GM21717 (cell line): ENCODE data around the gene EXOSC1.
"Not testable (repeated sequence)": the region's sequence is repeated elsewhere in the genome, so short reads cannot be mapped to it uniquely, and the experiment has no call there.

Source experiments
- ATAC-seq: cut with Tn5 transposase; IDR thresholded peaks from one replicate; pipeline ENCODE4 v1.9.1; 2021; ENCODE audit warnings: mild to moderate bottlenecking, moderate library complexity; ENCODE audit not compliant: unreplicated experiment

EXOSC1 gene

DNA sequence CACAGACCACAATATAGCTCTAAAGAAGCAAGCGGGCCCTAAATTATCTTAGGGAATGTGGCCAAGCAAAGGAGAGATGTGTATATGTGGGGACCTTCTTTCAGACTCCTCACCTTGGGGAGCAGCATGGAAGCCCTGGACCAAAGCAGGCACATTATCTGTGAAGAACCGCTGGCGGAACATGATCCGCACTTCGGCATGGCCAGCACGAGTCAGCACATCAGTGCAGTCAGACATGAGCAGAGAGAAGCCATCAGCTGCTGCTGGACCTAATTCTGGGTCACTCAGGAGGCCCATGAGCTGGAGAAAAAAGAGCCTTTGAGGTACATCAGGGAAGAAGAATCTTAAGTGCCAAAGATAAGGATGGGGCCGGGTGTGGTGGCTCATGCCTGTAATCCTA lies 14.1 kb upstream of the EXOSC1 start:
- ATAC-seq = no peak

DNA sequence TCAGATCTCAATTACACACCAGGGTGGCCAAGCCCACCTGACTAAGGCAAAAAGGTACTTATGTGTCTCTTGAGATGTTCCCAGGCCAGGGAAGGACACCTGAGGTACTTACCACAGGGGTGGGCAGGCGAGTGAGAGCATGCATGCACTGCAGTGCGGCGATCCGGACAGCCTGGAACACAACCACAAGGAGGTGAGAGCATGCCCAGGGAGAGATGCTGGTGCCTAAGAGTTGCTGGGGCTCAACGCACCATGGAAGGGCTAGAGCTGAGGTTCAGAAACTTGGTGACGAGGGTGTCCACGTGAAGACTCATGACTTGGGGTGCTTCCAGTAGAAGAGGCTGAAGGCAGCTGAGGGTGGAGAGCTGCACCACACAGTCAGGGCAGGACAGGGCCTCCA lies 13.3 kb upstream of the EXOSC1 start:
- ATAC-seq = no peak

DNA sequence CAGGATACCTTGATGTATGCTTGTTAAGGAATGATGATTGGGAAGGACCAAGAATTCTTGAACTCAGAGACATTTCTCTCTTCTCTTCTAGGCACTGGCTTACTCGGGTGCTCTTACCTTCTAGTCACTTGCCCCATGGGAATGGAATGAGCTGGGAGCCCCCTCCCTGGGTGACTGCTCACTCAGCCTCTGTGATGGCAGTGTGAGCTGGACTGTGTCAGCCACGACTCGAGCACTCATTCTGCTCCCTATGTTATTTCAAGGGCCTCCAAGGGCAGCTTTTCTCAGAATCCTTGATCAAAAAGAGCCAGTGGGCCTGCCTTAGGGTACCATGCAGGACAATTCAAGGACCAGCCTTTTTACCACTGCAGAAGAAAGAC lies 10.9 kb upstream of the EXOSC1 start:
- ATAC-seq = no peak

DNA sequence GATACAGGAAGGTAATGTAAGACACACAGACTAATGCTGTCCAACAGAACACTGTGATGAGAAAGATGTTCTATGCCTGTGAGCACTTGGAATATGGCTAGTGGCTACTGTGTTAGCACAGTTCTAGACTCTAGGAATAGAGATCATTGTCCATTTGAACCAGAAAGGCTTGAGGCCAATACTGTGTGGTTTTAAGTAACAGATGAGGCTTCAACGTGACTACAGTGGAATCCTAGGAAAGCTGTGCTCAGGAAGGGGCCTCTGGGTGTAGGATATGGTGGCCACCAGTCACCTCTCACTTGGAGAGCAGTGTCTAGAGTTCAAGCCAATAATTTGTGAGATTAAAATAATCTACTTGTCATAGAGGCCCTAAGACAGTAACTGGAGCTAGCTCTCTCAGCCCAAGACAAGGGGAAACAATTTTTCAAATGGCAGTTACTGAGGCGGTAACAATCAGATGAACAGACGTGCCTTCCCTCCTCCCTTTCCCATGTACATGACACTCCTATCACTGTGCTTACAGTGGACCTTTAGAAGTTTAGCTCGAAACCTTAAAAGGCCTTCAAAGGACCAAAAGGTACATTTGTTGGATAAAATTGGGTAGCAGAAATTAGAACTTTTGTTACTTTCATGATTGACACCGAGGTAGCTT lies 10.4 kb upstream of the EXOSC1 start:
- ATAC-seq = no peak

DNA sequence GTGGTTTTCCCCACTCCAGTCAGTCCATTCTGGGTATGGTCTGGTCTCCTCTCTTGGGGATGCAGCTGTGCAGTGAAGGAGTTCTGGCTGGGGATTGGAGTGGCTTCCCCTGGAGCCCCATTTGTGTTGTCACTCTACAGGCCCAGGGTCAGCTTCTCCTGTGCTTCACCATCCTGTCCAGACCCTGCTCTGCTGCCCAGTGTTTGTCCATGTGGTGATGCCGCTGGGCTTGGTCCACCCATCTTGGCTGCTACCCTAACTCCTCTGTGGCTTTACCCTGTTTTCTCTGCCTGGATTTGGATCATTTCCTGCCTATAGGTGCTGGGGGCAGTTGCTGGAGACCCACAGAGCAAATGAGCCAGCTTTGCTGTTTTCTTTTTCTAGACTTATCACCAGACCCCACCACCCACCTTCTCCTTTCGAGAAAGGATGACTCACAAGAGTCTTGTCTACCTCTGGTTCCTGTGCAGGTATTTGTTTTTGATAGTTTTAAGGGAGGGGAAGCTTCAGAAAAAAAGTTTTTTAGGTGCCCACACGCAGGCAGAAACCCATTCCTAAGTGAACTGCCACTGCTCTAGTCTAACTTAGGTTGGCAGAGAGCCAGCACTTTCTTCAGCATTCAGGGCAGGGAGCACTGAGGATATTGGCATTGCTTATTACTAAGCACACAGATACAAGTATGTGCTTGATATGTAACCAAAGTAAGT lies 8.7 kb upstream of the EXOSC1 start:
- ATAC-seq = no peak

DNA sequence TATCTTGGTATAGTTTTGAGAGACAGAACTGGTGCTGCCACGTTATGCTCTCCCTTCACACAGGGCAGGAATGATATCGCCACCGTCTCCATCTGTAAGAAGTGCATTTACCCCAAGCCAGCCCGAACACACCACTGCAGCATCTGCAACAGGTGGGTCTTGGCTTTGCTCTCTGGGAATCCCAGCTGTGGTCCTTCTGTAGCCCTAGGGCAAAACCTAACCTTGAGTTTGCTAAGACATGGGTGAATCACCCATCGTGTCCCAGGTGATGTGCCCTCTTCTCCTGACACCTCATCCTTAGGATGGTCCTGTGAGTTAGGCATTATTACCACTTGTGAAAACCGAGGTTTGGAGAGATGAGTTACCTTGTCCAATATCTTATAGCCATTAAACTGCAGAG lies 6.5 kb upstream of the EXOSC1 start:
- ATAC-seq = no peak

DNA sequence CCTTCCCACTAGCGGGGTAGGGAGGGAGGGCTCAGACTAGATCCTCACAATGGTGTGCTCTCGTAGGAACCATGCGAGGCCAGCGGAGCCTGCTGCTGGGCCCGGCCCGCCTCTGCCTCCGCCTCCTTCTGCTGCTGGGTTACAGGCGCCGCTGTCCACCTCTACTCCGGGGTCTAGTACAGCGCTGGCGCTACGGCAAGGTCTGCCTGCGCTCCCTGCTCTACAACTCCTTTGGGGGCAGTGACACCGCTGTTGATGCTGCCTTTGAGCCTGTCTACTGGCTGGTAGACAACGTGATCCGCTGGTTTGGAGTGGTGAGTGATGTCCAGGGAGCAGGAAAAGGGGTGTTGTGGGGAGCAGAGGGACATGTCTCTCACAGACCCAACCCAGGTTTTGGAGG lies 5.8 kb upstream of the EXOSC1 start:
- no peak for ATAC-seq

DNA sequence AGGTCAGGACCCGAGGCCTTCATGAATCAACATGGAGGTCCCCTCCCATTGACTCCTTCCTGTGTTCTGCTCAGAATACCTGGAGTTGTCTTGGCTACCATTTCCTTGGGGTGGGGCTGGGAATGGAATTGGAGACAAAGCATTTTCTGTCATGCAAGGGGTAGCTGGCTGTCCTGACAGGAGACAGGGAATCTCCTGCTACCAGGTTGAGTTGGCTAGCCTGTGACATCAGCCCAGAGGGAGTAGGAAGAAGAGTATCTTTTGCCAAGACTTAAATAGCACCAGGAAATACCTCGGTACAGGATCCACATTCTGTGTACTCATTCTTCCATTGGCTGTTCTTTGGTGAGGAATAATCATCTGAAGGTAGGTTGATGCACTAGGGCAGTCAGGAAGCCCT lies 5.0 kb upstream of the EXOSC1 start:
- no peak for ATAC-seq

DNA sequence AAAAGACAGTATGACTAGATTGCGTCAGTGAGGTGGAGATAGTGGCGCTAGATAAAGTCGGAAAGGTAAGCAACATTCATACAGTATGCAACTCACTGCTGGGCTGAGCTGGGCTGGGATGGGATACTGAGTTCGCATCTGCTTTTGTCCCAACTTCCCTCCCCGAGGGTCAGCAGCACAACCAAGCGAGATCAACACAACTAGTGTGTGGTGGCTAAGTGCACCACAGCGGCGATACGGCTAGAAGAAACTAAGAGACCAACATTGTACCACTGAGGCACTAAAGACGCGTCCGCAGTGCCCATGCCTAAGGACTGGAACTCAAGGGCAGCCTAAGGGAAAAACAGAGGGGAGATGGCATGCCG lies 467 bp downstream of the EXOSC1 start:
- ATAC-seq = no peak

DNA sequence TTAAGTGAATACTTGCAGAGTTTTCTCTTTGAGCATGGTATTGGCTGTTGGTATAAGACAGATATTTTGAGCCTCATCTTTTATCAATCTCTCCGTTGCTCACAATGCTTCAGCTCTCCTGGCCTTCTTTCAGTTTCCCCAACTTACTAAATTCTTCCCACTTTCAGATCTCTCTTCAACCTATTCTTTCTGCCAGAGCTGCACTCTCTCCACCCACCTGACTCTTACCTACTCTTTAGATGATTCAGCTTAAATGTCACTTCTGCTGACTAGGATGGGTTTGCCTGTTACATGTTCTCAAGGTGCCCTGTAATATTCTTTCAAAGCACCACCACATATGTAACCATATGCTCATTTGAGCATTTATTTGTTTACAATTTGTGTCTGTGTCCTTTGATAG lies 1.6 kb downstream of the EXOSC1 start:
- ATAC-seq = no peak

DNA sequence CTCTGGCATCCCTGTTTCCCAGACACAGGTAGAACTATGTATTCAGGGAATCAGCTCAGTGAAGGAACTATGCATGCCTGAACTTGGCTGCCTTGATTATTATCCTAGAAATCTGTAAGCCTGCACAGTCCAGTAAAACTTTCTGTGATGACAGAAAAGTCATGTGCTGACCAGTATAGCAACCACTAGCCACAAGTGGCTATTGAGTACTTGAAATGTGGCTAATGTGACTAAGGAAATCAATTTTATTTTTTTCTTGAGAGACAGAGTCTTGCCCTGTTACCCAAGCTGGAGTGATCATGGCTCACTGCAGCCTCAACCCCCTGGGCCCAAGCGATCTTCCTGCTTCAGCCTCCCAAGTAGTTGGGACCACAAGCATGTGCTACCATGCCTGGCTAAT lies 3.5 kb downstream of the EXOSC1 start:
- ATAC-seq = no peak

DNA sequence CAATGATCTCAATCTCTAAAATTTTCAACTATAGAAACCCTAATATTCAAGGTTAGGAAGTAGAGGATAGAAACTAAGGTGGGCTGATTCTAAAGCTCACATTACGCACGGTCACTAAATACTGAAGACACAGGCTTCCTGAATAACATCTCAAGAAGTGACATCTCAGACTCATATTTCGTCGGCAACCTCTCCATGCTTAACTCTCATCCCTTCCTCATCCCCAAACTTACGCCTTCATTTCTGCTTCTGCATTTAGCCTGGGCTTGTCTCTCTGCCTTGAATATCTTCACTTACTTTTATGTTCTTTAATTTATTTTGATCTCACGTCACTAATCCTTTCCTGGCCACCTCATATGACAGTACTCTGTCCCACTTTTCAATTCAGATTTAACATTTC lies 10.6 kb downstream of the EXOSC1 start:
- no peak for ATAC-seq

DNA sequence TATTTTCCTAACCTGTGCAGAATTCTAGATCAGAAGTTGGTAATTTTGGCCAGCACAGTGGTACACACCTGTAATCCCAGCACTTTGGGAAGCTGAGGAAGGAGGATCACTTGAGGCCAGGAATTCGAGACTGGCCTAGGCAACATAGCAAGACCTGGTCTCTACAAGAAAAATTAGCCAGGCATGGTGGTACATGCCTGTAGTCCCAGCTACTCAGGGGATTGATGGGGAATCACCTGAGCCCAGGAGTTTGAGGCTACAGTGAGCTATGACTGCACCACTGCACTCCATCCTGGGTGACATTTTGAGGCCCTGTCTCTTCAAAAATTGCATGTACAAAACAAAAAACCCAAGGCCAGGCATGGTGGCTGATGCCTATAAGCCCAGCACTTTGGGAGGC lies 11.2 kb downstream of the EXOSC1 start:
- no peak for ATAC-seq

DNA sequence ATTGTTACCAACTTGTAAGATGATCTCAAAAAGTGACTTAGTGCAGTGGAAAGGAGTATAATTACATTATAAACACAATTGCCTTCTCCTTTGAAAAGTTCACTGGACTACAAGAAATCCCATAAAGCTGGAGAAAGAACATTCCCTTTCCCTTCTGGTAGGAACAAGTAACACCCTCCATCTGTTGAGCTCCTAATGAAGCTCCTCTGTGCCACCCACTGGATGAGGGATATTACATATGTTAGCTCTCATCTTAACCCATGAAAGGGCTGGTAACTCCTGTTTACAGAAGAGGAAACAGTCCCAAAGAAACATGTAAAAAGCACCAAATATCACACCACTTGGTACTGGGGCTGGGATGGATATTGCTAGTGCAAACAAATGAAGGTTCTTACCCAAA lies 11.8 kb downstream of the EXOSC1 start:
- ATAC-seq = no peak

DNA sequence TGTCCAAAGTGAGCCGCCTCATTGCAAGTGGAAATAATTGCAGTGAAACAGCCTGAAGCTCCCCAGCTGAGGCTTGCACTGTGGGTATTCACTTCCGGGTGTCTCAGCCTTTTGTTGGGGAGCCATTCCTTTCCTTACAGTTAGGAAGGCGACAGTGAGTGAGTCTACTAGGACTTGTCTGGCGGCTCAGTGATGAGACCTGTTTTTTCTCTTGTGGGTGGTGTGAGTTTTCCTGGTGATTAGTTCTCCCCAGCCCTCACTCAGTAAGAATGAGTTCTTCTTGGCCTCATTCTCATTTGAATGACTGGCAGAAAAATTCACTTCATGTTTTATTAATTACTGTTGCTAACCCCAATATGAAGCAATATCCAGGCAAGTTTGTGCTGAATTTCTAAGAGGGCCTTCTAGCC lies 17.2 kb downstream of the EXOSC1 start:
- no peak for ATAC-seq

DNA sequence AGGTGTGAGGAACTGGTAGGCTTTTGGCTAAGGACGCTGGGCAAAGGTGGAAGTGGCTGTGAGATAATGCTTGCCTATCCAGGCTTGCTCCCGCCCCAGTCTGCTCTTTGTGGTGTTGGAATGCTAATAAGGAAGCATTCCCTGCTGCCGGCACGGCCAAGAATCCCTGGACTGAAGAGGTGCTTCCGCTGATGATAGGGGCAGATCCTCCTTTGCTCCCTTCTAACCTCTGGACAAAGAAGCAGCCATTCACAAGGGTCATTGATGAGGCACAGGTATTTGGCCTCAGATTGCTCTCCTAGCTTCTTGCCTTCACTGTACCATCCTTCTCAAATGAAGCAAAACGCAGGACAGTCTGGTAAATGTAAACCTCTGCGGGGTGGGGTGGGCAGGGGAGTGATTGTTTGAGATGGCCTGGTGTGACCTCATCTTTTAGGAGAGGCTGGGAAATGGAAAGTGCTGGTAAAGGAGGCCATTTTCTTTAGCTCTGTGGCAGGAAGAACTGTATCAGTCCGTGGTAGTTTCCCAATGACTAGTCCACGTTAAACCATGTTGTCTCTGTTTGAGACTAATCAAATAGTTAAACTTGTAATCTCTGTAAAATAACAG lies 18.1 kb downstream of the EXOSC1 start:
- no peak for ATAC-seq

DNA sequence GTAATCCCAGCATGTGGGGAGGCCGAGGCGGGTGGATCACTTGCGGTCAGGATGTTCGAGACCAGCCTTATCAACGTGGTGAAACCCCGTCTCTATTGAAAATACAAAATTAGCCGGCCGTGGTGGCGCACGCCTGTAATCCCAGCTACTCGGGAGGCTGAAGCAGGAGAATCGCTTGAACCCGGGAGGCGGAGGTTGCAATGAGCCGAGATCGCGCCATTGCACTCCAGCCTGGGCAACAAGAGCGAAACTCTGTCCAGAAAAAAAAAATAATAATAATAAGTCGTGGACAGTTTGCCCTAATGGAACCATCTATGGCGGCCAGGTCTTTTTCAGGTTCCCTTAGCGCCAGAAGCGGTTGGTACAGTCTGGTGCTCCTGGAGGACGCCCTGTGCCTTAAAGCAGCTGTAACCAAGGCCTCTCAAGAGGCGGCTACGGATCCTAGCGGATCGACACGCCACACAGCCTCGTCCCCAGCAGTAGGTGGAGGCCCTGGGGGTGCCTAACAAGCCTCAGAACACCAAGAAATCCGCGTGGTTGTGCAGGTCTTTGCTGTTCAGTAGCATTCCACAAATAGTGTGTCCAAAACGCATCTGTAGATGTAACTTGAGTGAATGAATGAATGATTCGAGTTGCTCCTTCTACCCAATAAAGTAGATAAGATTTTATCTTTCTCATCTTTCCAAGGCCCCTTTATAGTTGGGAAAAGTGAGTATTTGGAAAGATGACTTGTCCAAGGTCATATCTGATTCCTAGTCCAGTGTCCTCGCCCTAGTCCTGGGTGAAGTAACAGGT lies 18.8 kb downstream of the EXOSC1 start:
- no peak for ATAC-seq

DNA sequence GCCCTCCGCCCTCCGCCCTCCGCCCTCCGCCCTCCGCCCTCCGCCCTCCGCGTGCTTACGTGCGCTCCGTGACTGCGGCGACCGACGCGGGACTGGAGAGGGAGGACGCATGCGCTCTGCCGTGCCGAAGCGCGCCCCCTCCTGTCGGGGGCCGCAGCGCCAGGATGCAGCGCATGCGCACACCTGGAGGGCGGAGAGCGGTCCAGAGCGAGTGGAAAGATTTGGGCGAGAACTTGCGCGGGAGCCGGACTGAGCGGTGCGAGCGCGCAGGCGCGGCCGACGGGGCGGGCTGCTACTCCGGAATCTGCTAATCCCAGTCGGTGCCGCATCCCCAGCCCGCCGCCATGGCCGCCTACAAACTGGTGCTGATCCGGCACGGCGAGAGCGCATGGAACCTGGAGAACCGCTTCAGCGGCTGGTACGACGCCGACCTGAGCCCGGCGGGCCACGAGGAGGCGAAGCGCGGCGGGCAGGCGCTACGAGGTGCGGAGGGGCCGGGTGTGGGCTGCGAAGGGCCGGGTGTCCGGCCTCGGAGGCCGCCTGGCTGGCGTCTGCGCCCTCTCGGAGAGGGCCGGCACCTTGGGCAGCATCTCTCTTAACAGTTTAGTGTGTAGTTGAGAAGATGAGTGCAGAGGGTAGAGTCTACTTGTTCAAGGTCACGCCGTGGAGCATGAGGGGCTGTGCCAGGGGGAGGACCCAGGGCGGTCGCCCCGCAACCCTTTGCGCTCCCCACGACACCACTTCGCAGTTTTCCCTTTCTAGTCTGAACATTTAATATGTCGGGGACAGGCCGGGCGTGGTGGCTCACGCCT lies 19.6 kb downstream of the EXOSC1 start, which contains the start of gene PGAM1:
Gene PGAM1, plus strand, starts transcription at position 228 of the 812 bp plus-strand sequence. Its CDS starts 117 bp downstream, at position 345.
- ATAC-seq = peak; percentile 75

DNA sequence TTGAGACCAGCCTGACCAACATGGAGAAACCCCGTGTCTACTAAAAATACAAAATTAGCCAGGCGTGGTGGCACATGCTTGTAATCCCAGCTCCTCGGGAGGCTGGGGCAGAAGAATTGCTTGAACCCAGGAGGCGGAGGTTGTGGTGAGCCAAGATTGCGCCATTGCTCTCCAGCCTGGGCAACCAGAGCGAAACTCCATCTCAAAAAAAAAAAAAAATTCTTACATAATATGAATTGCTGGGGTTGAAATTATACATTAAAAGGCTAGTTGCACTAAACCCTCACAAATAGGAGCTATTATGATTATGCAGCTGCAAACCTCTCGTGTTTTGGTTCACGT lies 22.1 kb downstream of the EXOSC1 start:
- not testable (repeated sequence) for ATAC-seq

DNA sequence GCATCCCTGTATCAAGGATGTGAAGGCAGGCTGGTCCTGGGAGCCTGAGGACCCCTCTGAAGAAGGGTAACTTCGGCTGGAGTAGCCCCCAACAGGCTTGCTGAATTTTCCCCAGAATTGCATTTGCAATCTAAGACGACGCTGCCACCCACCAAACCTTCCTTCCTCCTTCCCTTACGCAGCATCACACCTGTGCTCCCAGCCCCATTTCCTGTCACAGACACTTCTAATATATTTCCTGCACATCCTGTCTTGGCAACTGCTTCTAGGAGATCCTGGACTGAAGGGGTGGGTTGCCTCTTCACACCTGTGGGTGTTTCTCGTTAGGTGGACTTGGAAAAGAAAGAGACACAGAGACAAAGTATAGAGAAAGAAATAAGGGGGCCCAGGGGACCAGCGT lies 29.2 kb downstream of the EXOSC1 start:
- ATAC-seq = no peak

DNA sequence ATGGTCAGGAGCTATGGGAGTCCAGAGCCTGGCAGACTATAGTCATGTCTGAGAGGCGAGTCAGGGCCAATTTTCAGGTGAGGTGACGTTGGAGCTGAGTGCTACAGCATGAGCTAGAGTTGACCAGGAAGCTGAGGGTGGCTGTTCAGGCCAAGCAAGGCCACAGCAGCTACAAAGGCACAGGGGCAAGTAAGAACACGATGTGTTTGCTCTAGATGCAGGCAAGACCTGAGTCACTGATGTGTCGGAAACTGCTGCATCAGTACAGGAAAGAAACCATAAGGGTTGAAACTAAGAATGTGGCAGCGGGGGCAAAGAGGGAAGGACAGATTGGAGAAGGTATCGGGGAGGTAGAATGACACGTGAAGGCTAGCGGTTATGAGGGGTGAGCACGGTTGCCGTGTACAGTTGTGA lies 32.9 kb downstream of the EXOSC1 start:
- no peak for ATAC-seq
